ENCODE measurements around the gene INF2.

DNA sequence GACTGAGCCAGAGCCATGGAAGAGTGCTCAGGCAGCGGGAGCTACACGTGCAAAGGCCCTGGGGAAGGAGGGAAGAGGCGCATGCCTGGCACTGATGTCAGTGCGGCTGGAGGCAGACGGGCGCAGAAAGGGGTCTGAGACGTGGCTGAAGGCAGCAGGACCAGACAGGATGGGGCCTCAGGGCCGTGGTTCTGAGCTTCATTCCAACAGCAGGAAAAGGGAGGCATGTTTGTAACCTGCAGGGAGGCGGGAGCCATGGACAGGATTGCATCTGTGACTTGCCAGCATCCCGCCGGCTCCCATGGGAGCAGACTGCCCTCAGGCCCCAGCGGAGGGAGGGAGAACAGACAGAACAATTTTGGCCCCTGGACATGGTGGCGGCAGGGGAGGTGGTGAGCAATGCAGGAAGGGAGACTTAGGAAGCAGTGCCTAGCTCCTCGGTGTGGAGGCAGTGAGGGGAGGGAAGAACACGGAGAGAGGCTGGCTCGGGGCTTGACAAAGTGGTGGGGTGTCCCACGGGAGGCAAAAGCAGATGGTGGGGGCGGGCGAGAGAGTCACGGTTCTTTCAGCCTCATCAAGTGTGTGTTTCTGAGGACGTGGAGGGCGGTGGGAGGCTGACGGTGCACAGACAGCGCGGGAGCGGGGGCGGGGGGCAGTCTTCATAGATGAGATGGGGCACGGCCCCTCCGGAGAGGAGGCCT, 33.3 kb upstream of the INF2 start:
- TF ChIP-seq CTCF (IDR thresholded peaks at IDR 0.05) (no peak), POLR2AphosphoS5 (IDR thresholded peaks at IDR 0.05) (no peak), EP300 (IDR thresholded peaks at IDR 0.05) (no peak), POLR2A (IDR thresholded peaks at IDR 0.05) (no peak)

Data from upper lobe of left lung (tissue), 4 donors.